Activated CD4-positive, alpha-beta T cell treated with anti-CD3 and anti-CD28 coated beads for 48 hours (primary cell): ENCODE measurements around the gene KLHDC10.
"Not testable (repeated sequence)": the region's sequence is repeated elsewhere in the genome, so short reads cannot be mapped to it uniquely, and the experiment has no call there.

Experiments used
- DNase-seq: peaks from one replicate; pipeline ENCODE4 v3.0.0-alpha.2; 2020

KLHDC10 gene

GRCh38 chr7:130162196-130162595 lies 91.9 kb downstream of the KLHDC10 start:
- no peak for DNase-seq

- DNase-seq, result no peak
Measured at GRCh38 chr7:130174237-130174959, 104.1 kb downstream of the KLHDC10 start.

GRCh38 chr7:130178251-130178650 lies 107.9 kb downstream of the KLHDC10 start:
- no peak for DNase-seq

GRCh38 chr7:130179631-130180030 lies 109.3 kb downstream of the KLHDC10 start:
- DNase-seq, result no peak

- DNase-seq, result peak; percentile 72
Measured at GRCh38 chr7:130180571-130181262, 110.4 kb downstream of the KLHDC10 start.

- no peak for DNase-seq
Measured at GRCh38 chr7:130181263-130181605, 110.9 kb downstream of the KLHDC10 start.

- no peak for DNase-seq
Measured at GRCh38 chr7:130182990-130183389, 112.7 kb downstream of the KLHDC10 start.

- DNase-seq, result not testable (repeated sequence)
Measured at GRCh38 chr7:130184349-130184748, 114.0 kb downstream of the KLHDC10 start.
